NCI-H1694 treated with DMSO at 0.1 percent for 48 hours (cell line): Measurements from ENCODE around the gene SAP30.

Experiments
- DNase-seq: peaks from one replicate; lab custom pipeline; 2025; lab: John Stamatoyannopoulos, UW

Gene SAP30

DNA sequence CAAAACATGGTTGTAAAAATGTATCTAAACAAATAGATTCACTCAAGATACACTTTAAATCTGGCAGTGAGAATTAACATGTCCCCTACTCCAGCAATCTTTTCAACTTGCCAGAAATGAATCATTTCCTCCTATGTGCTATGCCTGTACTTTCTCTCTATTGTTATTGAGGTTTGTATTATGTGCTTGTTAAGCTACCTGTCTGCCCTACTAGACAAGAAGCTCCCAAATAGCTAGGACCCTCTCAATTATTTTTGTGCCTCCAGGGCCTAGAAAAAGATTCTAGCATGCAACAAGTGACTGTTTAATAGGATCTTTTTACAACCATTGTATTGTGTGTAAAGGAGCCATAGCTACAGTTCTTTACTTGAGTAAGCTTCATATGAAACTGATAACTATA lies 3.5 kb upstream of the SAP30 start:
- no peak for DNase-seq

DNA sequence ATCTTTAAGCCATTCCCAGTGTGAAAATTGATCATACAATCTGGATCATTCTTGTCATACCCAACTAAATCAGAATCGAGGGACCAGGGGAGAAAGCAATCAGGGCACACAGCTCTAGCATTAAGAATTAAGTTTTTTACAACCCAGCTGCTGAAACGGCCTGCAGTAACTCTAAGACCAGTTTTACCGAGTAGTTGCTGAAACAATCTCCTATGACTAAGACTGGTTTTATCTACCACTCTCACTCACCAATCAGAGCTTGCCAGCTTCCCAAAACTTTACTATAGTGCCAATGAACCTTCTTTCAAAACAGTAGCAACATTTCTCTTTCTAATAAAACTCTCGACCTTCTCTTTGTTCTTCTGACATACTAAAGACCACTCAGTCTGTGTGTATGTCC lies 2.8 kb upstream of the SAP30 start:
- DNase-seq: no peak

DNA sequence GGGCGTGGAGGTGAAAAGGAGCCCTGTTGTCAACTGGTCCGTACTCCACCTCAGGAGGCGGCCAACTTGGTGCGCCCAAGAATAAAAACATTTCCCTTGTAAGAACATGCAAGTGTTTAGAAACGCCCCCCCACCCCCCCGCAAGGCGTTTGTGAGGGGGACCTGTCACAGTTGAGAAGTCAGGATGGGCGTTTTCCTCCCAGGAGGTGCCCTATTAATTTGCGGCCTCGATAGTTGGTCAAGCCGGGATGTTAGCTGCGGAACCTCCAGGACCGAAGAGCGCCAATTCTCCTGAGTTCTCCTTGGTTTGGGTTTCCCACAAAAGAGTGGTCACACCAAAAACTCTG lies 651 bp upstream of the SAP30 start:
- DNase-seq: no peak

DNA sequence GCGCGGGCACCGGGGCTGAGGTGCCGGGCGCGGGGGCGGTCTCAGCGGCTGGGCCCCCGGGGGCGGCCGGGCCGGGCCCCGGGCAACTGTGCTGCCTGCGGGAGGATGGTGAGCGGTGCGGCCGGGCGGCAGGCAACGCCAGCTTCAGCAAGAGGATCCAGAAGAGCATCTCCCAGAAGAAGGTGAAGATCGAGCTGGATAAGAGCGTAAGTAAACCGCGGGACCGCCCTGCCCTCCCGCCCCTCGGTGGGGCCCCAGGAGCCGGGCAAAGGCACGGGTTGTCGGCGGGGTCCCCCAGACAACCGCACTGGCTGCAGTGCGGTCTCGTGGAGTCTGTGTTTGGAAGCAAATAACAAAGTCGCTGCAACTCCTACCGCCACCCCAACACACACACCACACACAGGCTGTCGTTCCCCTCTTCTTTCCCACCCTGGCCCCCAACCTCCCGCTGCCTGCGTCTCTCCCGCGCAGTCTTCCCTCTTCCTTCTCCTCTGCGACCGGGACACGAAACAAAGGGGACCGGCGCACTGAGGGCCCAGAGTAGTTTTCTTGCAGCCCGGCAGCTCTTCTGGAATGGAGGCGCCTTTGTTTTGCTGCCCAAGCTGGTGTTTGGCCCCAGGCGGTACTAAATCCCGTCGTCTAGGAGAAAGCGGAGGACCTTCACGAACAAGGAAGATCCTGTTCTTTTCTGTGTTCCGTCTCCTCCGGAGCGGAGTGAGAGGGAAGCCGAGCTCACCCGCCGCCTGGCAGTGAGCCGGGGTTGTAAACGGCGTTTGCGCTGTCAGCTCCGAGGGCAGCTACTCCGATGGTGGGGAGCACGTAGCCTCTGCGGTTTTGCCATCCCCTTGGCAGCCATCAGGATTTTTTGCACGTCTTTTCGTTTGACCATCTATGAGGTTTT lies 788 bp downstream of the SAP30 start:
- peak; percentile 46 for DNase-seq

DNA sequence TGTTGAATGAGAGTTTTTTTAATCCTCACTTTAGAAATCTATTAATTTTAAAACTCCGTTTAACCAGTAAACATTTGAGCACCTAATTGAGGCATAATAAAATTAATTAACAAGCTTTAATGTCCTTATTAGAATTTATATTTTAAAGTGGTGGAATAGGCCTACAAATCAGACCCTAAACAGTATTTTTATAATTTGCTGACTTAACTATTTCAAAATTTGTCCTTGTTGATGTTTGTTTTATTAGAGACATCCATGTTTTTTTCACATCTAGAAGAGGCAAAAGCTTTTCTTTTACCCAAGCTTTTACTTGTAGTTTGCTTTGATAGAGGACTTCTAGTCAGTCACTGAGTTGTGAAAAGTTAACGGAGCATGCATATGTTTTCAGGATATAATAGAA lies 3.8 kb downstream of the SAP30 start:
- no peak for DNase-seq

DNA sequence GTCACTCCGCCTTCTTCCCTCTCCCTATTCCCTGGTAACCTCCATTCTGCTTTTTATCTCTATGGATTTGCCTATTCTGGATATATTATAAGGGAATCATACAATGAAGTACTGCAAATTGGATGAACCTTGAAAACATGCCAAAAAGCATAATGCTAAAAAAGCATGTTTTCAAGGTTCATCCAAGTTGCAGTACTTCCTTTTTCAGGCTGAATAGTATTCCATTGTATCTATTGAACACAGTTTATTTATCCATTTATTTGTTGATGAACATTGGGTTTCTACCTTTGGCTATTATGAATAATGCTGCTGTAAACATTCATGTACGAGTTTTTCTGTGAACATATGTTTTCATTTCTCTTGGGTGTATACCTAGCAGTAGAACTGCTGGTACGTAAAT lies 9.2 kb downstream of the SAP30 start:
- no peak for DNase-seq

DNA sequence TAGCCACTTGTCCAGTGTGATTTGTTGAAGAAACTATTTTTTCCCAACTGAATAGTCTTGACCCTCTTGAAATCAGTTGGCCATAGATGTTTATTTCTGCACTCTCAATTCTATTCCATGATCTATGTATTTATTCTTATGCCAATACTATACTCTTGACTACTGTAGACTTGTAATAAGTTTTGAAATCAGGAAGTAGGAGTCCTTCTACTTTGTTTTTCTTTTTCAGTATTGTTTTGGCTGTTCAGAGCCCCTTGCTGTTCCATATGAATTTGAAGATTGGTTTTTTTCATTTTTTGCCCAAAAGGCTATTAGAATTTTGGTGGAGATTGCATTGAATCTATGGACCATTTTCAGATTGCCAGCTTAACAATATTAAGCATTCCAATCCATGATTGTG lies 10.2 kb downstream of the SAP30 start:
- no peak for DNase-seq

DNA sequence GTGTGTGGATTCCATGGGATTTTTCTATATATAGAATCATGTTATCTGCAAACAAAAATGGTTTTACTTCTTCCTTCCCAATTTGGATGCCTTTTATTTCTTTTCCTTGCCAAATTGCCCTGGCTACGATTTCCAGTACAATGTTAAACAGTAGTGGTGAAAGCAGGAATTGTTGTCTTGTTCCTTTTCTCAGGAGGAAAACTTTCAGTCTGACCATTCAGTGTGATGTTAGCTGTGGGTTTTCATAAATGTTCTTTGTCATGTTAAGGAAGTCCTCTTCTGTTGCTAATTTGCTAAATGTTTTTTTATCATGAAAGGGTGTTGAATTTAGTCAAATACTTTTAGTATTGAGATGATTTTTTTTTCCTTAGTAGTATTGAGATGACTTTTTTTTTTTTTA lies 10.9 kb downstream of the SAP30 start:
- DNase-seq: no peak

DNA sequence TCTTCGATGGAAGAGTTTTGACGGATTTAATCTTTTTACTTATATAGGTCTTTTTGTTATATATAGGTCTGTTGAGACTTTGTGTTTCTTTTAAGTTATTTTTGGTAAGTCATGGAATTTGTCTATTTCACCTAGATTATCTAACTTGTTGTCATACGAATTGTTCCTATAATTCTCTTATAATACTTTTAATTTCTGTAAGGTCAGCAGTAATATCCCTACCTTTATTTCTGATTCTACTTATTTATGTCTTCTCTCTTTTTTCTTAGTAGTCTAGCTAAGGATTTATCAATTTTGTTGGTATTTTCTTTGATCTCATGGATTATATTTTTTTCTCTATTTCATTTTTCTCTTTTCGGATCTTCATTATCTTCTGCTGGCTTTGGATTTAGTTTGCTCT lies 11.6 kb downstream of the SAP30 start:
- no peak for DNase-seq

DNA sequence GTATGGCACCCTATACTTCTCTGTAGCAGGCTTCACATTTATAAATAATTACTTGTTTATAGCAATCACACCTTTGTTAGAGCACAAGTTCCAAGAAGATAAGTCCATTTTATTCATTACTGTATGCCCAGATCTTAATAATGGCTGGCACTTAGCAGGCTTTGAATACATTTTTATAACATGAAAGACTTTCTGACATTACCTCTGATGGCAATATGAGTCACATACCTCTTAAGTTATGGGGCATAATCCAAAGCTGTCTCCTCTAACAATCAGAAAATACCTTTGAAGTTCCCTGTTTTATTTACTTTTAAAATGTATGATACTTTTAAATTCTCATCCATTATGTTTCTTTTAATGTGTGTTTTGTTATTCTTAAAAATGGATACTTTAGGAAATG lies 16.0 kb downstream of the SAP30 start:
- no peak for DNase-seq

DNA sequence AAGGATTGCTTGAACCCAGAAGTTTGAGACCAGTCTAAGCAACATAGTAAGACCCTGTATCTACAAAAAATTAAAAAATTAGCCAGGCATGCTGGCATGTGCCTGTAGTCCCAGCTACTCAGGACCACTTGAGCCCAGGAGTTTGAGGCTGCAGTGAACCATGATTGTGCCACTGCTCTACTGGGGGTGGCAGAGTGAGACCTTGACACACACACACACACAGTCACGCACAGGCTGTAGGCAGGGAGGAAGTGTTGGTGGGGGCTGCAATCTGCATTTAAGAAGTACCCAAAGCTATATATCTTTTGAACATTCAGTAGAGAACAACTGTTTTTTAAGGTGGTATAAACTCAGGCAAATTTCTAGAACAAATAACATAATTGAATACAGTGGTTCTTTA lies 20.9 kb downstream of the SAP30 start:
- no peak for DNase-seq

DNA sequence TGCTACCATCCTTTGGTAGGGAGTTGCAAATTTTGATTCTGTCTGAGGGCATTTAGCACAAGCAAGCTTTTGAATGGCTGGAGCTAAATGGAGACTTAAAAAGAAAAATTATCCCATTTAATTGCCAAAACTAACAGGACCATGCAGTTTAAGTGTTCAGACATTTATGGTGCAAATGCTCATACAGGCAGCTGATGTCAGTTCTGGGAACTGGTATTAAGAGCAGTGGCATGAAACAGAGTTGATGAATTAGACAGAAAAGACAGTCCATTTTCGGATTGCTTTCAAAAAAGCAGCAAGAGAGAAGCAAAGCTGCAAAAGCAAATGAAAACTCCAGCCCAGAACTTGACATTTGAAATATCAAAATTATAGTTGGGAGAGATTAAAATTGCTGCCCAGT lies 26.9 kb downstream of the SAP30 start:
- DNase-seq: no peak

DNA sequence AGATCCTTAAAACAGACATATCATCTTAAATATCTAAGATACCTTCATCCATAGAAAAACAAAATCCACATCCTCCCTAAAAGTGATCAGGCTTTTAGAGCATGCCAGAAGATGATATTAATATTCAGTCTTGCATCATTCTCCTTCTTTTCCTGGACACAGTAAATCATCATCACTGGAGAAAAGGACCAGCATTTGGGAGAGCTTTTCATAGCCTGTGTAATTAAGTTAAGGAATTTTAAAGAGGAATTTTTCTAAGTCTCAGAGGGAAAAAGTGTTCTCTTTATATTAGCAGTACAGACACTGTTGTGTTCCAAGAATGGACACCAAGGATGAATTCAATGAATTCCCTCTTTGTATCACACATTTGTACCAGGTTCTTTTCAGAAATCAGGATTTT lies 27.5 kb downstream of the SAP30 start:
- no peak for DNase-seq

DNA sequence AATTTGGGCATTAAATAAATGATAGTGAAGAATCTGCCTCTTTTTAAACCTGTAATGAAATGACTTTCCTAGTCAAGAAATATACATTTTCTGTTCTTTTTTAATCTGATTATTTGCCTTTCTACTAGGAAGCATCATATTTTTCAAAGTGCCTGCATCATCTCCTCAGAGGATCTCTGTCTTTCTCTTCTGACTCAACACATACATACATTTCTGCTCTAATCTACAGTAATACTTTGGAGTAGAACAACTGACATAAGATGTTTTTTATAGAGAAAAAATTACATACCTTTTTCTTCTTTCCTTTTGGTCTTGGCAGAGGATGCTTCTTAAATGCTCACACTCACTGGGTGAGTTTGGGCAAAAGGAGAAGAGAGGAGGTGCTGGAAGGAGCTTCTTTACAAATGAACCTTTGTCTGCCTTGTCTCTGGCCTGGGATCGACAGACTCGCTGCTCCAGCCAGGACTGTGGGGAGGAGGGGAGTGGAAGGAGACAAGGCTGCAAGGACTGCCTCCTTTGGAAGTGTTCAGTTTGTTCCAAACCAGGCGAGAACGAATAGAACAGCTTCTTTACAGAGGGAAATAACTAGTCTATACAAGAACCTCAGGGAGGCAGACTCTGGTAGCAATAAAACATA lies 28.1 kb downstream of the SAP30 start, which contains the start of gene SCRG1:
TSS of gene SCRG1 (minus strand) at position 338 of the 637 bp plus-strand sequence. CDS start 7,702 bp downstream, outside the sequence.
- DNase-seq: no peak

DNA sequence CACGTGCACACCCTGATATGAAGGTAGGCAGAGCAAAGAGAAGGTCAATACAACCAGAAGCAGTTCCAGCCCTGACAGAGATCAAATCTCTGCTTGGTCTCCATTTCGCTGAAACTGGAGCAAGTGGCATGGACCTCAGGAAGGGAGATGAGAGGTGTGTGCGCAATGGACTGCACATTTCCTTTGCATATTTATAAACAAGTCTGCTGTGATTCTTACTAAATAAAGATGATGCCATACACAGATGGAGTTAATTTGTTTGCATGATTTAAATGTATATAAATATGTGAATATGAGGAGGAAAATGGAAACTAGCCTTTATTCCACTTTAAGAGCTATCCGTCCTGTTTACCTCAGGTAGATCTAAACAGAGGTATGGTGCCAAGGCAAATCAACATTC lies 30.3 kb downstream of the SAP30 start:
- DNase-seq: no peak

DNA sequence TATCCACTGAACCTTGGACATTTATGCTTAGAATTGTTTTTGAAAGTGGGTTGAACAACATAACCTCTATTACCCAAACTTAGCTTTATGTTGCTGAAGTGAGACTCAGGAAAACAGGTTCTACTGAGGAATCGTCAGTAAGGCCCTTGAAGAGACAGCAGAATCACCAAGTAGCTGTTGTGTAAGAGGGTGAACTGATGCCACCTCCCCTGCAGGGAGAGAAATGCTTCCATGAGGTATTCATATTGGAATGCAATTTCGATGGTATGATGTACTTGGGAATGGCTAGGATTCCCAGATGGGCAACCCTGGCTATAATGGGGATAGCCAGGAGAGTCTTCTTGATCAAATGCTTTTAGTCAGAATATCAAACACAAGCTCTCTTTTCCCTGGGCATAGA lies 32.3 kb downstream of the SAP30 start:
- DNase-seq: no peak

DNA sequence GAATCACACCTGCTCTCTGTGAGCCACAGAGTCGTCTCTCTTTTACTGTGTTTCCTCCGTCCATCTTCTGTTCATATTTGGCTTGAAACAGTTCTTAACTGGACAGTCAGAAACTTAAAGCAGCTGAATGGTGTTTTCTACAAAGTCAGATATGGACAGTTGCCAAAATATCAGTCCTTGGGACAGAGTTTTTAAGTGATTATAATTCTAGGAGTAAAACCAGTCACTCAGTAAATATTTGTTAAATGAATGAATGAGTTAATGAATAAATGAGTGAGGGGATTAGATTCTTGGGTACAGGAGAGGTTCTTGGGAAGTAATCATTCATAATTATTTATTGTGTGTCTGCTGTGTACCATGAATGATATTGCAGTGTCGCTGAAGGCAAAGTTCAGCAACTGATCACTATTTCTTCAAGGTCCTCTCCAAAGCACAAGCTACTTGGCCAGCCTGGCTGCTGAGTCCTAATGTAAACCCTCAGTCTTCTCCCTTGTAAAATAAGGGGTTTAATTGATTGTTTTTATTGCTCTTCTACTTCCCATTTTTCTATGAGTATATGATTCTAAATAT lies 33.6 kb downstream of the SAP30 start:
- no peak for DNase-seq

DNA sequence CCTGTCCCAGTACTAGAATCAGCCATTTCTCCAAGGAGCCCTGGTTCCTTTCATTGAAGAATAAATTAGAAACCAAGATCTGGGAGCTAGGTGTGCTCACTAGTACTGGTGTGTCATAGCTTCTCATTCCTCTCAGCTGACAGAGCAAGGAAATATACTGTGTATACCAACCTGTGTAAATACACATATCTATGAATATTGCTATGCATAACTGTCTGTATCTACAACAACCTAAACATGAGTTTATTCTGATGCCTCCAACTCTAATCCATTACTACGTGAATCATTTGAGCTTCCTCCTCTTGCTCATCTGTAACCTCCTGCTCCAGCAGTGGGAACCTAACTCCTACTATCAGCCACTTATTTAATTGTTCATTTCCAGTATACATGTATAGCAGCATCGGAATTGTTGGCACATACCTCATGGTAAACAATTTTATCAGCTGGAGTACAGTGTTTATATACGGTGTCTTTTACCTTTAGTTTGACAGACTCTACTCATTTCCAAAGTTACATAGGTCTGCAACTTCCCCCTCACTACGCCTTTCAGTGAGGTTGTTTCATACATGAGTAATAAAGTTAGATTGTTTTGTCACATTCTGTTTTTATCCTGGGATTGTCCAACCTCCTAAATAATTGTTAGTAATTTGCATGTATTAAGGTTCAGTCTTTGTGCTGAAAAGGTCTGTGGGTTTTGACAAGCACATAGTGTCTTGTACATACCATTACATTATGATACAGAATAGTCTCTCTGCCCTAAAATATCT lies 35.3 kb downstream of the SAP30 start:
- no peak for DNase-seq

DNA sequence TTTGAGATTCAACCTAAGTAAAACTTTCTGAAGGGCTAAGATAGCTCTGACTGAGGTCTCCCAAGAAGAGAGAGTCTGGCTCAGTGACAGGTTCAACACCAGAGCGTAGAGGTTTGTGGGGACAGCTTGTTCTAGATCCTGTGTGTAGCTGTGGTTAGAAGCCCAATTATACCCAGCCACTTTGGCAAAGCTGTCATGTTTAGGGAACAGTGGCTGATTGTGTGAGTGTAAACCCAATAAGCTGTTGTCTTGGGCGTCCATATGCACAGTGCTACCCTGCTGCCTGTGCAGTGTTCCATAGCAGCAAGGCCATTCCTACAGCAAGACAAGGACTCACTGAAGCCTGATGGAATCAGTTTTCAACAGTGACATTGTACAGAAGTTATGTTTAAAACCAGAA lies 39.3 kb downstream of the SAP30 start:
- DNase-seq: no peak

DNA sequence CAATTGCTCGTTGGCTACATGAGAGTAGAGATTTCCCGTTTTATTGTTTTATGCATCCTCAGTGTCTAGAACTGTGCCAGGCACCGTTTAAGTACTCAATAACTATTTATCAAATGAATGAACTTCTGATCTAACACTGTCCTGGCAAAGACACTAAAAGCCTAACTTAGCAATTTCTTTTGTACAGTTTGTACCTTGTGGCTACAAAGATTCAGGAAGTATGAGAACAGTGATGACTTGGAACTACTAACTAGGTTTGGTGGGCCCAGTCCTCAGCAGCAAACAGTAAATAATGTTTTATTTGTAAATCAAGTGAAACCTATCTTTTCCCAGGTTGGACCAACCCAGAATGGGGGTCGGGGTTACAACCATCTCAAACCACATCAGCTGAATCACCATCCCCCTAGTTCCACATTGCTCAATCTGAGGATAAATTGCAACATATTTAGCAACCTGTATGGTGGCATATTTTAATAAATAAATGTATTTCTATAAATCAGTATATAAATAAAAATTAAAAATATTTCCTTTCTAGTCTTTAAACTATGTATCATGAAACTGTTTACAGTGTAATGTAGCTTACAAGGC lies 40.4 kb downstream of the SAP30 start:
- no peak for DNase-seq

DNA sequence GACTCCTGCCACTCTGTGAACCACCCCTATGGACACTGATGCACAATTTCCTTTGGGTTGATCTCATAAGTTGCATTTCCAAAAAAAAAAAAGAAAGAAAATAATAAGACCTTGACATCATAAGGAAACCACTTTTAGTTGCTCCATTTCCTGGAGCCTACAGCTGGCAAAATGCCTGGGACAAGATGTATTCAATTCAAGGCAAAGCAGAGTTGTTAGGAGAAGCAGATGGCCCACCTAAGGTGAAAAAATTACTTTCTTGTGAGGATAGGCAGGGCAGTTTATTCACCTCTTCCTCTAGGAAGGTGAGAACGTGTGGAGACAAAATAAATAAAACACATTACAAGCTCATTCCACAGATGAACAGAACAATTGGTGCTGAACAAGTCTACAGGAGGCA lies 42.3 kb downstream of the SAP30 start:
- DNase-seq: no peak

DNA sequence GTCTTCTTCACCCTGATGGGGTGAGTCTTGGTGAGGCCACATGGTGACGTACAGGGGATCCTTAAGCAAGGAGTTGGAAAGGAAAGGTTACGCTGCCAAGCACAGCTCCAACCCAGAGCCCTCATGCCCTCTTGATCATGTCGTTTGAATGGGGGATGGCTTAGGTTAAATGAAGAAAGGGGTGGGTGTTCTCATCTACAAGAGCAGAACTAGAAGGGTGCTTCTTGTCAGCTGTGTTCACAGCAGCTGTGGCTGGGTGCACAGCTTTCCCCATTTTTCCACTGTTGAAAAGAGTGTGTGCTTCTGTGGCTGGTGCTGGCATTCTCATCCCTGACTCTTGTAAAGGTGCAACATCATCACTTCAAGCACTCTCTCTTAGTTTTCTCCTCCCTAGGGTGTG lies 43.7 kb downstream of the SAP30 start:
- no peak for DNase-seq
